BLaER1 treated with 17β-estradiol and CSF1 and Interleukin-3, amounts not matched to agents 10 nM and 100 nM (cell line): Measurements from ENCODE around the gene GKN1.

Experiments
- H3K27ac ChIP-seq, 11 experiments: shearing (Covaris generic); formaldehyde crosslinking; 2 replicates each; pipeline ENCODE4 v1.8.1; 2022
- H3K27me3 ChIP-seq, 11 experiments: shearing (Covaris generic); formaldehyde crosslinking; 2 replicates each; pipeline ENCODE4 v1.8.1; 2022
- H3K36me3 ChIP-seq, 11 experiments: shearing (Covaris generic); formaldehyde crosslinking; 2 replicates each; pipeline ENCODE4 v1.8.1; 2022
- H3K4me1 ChIP-seq, 10 experiments: shearing (Covaris generic); formaldehyde crosslinking; 2 replicates each; pipeline ENCODE4 v1.8.1; 2022
- H3K4me2 ChIP-seq, 11 experiments: shearing (Covaris generic); formaldehyde crosslinking; 2 replicates each; pipeline ENCODE4 v1.8.1; 2022
- H3K4me3 ChIP-seq, 10 experiments: shearing (Covaris generic); formaldehyde crosslinking; 2 replicates each; pipeline ENCODE4 v1.8.1; 2022
- H3K9ac ChIP-seq, 11 experiments: shearing (Covaris generic); formaldehyde crosslinking; 2 replicates each; pipeline ENCODE4 v1.8.1; 2022
- H3K9me3 ChIP-seq, 11 experiments: shearing (Covaris generic); formaldehyde crosslinking; replicated peaks in 1 of 11; 2 replicates each; pipeline ENCODE4 v1.8.1; 2022
- H4K20me1 ChIP-seq, 11 experiments: shearing (Covaris generic); formaldehyde crosslinking; 2 replicates each; pipeline ENCODE4 v1.8.1; 2022
- Cebpa-rat ChIP-seq, 11 experiments: shearing (Covaris generic); IDR thresholded peaks; 2 replicates each; pipeline ENCODE4 v1.8.1; 2022

Gene GKN1

GRCh38 chr2:68971591-68972231 is 2.7 kb upstream of the GKN1 start:
- H3K9ac ChIP-seq, result no peak overlapping the region
- H3K4me1 ChIP-seq, result peaks cover 0 to 9% (median 0%) of the 10 kb centered on the region in 10 experiments; a peak in 4 of 20 replicates
- no peak overlapping the region for H3K4me2 ChIP-seq
- no peaks in the 10 kb centered on the region for H4K20me1 ChIP-seq
- H3K27me3 ChIP-seq, result no peaks in the 10 kb centered on the region
- H3K36me3 ChIP-seq, result no peaks in the 10 kb centered on the region
- no peak for TF ChIP-seq Cebpa-rat (IDR thresholded peaks at IDR 0.05)
- no peak overlapping the region for H3K27ac ChIP-seq
- no peaks in the 10 kb centered on the region for H3K9me3 ChIP-seq
- H3K4me3 ChIP-seq, result no peak overlapping the region

DNA sequence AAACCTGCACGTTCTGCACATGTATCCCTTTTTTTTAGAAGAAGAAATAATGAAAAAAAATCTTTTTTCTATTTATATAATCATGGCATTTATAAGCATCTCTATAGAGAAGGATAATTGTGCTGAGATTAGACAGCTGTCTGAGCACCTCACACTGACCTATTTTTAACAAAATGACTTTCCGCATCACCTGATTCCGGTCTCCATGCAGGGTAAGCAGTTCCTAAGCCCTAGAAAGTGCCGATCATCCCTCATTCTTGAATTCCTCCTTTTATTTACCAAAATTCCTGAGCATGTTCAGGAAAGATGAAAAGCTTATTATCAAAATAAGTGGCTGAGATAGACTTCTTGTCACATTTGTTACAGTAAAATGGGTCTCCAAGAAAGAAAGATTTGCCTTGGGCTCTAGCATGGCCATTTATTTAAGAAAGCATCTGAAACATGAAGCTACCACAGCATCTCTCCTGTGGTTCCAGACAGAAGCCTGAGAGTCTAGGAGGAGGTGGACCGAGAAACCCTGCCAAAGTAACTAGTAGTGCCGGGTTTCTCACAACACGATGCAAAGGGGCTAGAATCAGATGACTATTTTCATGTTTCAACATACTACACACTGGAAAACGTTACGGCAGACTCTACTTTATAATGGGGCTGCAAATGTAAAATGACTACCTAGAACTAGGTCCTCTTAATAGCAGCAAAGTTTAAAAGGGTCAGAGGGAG is 670 bp downstream of the GKN1 start:
- Histone ChIP-seq H3K27ac (no peak overlapping the region), H4K20me1 (no peaks in the 10 kb centered on the region), H3K4me3 (no peak overlapping the region), H3K9ac (no peak overlapping the region), H3K4me2 (no peak overlapping the region), H3K4me1 (no peaks in the 10 kb centered on the region), H3K36me3 (no peaks in the 10 kb centered on the region), H3K27me3 (no peaks in the 10 kb centered on the region), H3K9me3 (no peaks in the 10 kb centered on the region)
- no peak for TF ChIP-seq Cebpa-rat (IDR thresholded peaks at IDR 0.05)

- Histone ChIP-seq H3K27ac (no peak overlapping the region), H3K4me2 (no peak overlapping the region)
- no peak for TF ChIP-seq Cebpa-rat (IDR thresholded peaks at IDR 0.05)
These were observed 1.4 kb downstream of the GKN1 start for GRCh38 chr2:68975844-68976243.

GRCh38 chr2:68977453-68977852 is 3.0 kb downstream of the GKN1 start:
- Histone ChIP-seq H3K36me3 (no peaks in the 10 kb centered on the region), H3K4me2 (no peak overlapping the region), H3K4me3 (no peak overlapping the region), H3K9me3 (no peaks in the 10 kb centered on the region), H3K27me3 (no peaks in the 10 kb centered on the region), H4K20me1 (no peaks in the 10 kb centered on the region), H3K27ac (no peak overlapping the region), H3K4me1 (no peaks in the 10 kb centered on the region), H3K9ac (no peak overlapping the region)
- TF ChIP-seq Cebpa-rat (IDR thresholded peaks at IDR 0.05), result no peak

More at GRCh38 chr2:68975844-68976243, 1.4 kb downstream of the GKN1 start:
- Histone ChIP-seq H3K36me3 (no peaks in the 10 kb centered on the region), H4K20me1 (no peaks in the 10 kb centered on the region), H3K4me3 (no peak overlapping the region), H3K9me3 (no peaks in the 10 kb centered on the region), H3K9ac (no peak overlapping the region), H3K4me1 (no peaks in the 10 kb centered on the region), H3K27me3 (no peaks in the 10 kb centered on the region)

DNA sequence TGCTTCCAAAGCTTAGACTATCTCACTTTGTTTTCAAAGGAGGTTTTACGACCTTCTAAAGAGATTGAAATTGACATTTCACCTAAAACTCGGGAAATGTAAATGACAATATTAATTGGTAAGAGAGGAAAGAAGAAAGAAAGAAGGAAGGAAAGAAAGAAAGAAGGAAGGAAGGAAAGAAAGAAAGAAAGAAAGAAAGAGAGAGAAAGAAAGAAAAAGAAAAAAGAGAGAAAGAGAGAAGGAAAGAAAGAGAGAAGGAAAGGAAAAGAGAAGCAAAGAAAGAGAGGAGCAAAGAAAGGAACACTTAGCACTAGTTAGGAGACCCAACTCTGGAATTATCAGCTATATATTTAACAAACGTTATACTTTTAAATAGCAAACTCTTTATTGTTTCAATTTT is 3.7 kb downstream of the GKN1 start:
- H3K4me2 ChIP-seq, result no peak overlapping the region
- H4K20me1 ChIP-seq, result no peaks in the 10 kb centered on the region
- H3K9me3 ChIP-seq, result no peaks in the 10 kb centered on the region
- TF ChIP-seq Cebpa-rat (IDR thresholded peaks at IDR 0.05), result no peak
- H3K27ac ChIP-seq, result no peak overlapping the region
- no peak overlapping the region for H3K9ac ChIP-seq
- H3K4me1 ChIP-seq, result no peaks in the 10 kb centered on the region
- no peaks in the 10 kb centered on the region for H3K27me3 ChIP-seq
- H3K4me3 ChIP-seq, result no peak overlapping the region
- H3K36me3 ChIP-seq, result no peaks in the 10 kb centered on the region

- Histone ChIP-seq H3K9me3 (no peaks in the 10 kb centered on the region), H3K4me3 (no peak overlapping the region), H3K9ac (no peak overlapping the region), H3K4me1 (no peaks in the 10 kb centered on the region), H3K27me3 (no peaks in the 10 kb centered on the region), H3K36me3 (no peaks in the 10 kb centered on the region), H3K4me2 (no peak overlapping the region), H3K27ac (no peak overlapping the region), H4K20me1 (no peaks in the 10 kb centered on the region)
- TF ChIP-seq Cebpa-rat (IDR thresholded peaks at IDR 0.05), result no peak
These were observed 6.5 kb downstream of the GKN1 start for GRCh38 chr2:68980956-68981355.

DNA sequence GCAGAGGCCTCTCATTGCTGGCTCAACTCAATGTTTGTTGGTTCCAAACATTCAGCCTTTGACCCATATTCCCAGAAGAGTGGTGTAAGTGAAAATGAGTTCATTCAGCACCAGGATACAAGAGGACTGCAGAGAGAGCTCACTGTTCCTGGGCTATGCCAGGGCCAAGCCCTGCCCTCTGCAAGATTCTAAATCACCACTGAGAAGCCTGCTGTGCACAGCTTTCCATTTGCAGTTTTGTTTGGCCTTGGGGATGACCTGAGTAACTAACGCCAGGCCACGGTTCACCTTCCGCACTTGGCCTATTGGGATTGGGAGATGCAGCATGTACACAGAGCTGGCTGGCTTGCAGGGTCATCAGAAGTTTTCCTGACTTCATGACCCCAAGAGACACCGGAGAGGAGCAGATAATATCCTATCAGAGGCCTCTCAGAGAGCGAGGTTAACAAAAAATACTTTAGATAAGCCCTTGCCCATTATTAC is 12.6 kb downstream of the GKN1 start:
- Histone ChIP-seq H3K4me2 (no peak overlapping the region), H3K36me3 (no peaks in the 10 kb centered on the region), H3K9ac (no peak overlapping the region), H3K27ac (no peak overlapping the region), H4K20me1 (no peaks in the 10 kb centered on the region), H3K9me3 (no peaks in the 10 kb centered on the region), H3K4me3 (no peak overlapping the region), H3K27me3 (no peaks in the 10 kb centered on the region), H3K4me1 (no peaks in the 10 kb centered on the region)
- TF ChIP-seq Cebpa-rat (IDR thresholded peaks at IDR 0.05), result no peak

GRCh38 chr2:68989035-68989434 is 14.6 kb downstream of the GKN1 start:
- H3K27me3 ChIP-seq, result no peaks in the 10 kb centered on the region
- no peak overlapping the region for H3K4me2 ChIP-seq
- H4K20me1 ChIP-seq, result no peaks in the 10 kb centered on the region
- no peaks in the 10 kb centered on the region for H3K36me3 ChIP-seq
- H3K9ac ChIP-seq, result no peak overlapping the region
- no peak overlapping the region for H3K4me3 ChIP-seq
- H3K27ac ChIP-seq, result no peak overlapping the region
- H3K4me1 ChIP-seq, result no peaks in the 10 kb centered on the region
- TF ChIP-seq Cebpa-rat (IDR thresholded peaks at IDR 0.05), result no peak
- no peaks in the 10 kb centered on the region for H3K9me3 ChIP-seq

DNA sequence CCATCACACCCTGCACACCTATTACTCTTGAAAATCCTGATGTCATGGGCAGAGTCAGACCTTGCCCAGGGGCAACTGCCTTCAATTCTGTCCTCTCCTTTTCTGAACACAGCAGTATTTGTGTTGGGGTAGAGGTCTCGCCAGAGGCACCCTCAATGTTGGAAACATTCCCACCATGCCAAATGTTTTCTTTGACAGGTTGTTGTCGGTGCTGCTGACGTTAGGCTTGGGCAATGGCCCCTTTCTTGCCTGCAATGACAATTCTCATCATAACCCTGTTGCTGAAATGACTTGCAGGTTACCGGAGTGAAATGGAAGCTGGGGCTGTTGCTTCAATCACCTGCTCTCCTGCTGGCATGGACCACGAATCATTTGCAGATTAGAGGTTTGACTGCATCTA is 17.9 kb downstream of the GKN1 start:
- H3K4me1 ChIP-seq, result no peaks in the 10 kb centered on the region
- no peak overlapping the region for H3K4me3 ChIP-seq
- H3K9me3 ChIP-seq, result no peaks in the 10 kb centered on the region
- H3K27me3 ChIP-seq, result no peaks in the 10 kb centered on the region
- no peaks in the 10 kb centered on the region for H3K36me3 ChIP-seq
- TF ChIP-seq Cebpa-rat (IDR thresholded peaks at IDR 0.05), result no peak
- H3K9ac ChIP-seq, result no peak overlapping the region
- no peaks in the 10 kb centered on the region for H4K20me1 ChIP-seq
- H3K27ac ChIP-seq, result no peak overlapping the region
- no peak overlapping the region for H3K4me2 ChIP-seq

DNA sequence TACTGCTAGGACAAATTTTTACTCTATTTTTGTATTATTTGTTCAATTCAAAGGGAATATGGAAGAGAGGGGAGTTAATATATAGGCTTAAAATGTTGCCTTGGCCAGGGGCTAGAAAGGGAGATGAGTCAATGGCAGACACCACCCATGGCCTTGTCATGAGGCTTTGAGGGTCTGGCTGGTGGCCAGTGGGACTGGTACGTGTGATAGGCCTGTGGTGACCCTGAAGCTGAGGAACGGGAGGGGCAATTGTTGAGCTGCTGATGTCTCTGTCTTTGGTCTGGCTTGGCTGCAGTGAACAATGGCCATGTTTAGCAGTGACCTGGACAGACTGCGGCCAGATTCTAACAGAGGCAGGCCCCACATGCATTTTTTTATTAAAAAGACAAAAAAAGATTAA is 18.5 kb downstream of the GKN1 start:
- Histone ChIP-seq H3K36me3 (no peaks in the 10 kb centered on the region), H4K20me1 (no peaks in the 10 kb centered on the region), H3K27me3 (no peaks in the 10 kb centered on the region), H3K4me3 (no peak overlapping the region), H3K4me1 (no peaks in the 10 kb centered on the region), H3K27ac (no peak overlapping the region), H3K9me3 (no peaks in the 10 kb centered on the region), H3K9ac (no peak overlapping the region), H3K4me2 (no peak overlapping the region)
- no peak for TF ChIP-seq Cebpa-rat (IDR thresholded peaks at IDR 0.05)
